HG03139 (cell line): ENCODE results near the gene ABCC4.
A peak's percentile ranks its signal among the peaks of the same experiment; 100 is the strongest.
"Not testable (repeated sequence)": the region's sequence is repeated elsewhere in the genome, so short reads cannot be mapped to it uniquely, and the experiment has no call there.

Source experiments
- ATAC-seq: cut with Tn5 transposase; IDR thresholded peaks from one replicate; pipeline ENCODE4 v1.9.1; 2021; ENCODE audit not compliant: unreplicated experiment

The ABCC4 gene

GRCh38 chr13:95201814-95202651 lies 99.2 kb downstream of the ABCC4 start:
- ATAC-seq = no peak

- not testable (repeated sequence) for ATAC-seq
Observed at GRCh38 chr13:95200386-95200957, 100.8 kb downstream of the ABCC4 start.

GRCh38 chr13:95199896-95200295 lies 101.4 kb downstream of the ABCC4 start:
- no peak for ATAC-seq

GRCh38 chr13:95198606-95199005 lies 102.6 kb downstream of the ABCC4 start:
- ATAC-seq = not testable (repeated sequence)

GRCh38 chr13:95197548-95197947 lies 103.7 kb downstream of the ABCC4 start:
- no peak for ATAC-seq

GRCh38 chr13:95195146-95195545 lies 106.1 kb downstream of the ABCC4 start:
- ATAC-seq = no peak

- no peak for ATAC-seq
Observed at GRCh38 chr13:95193509-95194230, 107.6 kb downstream of the ABCC4 start.

GRCh38 chr13:95192998-95193397 lies 108.3 kb downstream of the ABCC4 start:
- ATAC-seq = no peak

GRCh38 chr13:95192564-95192945 lies 108.7 kb downstream of the ABCC4 start:
- ATAC-seq = not testable (repeated sequence)

GRCh38 chr13:95191821-95192563 lies 109.3 kb downstream of the ABCC4 start:
- peak; percentile 94 for ATAC-seq

GRCh38 chr13:95188128-95188527 lies 113.1 kb downstream of the ABCC4 start:
- ATAC-seq = no peak

- peak; percentile 40 for ATAC-seq
Observed at GRCh38 chr13:95185851-95186250, 115.4 kb downstream of the ABCC4 start.

GRCh38 chr13:95185311-95185710 lies 115.9 kb downstream of the ABCC4 start:
- ATAC-seq = no peak

- ATAC-seq = no peak
Observed at GRCh38 chr13:95184317-95184716, 116.9 kb downstream of the ABCC4 start.

- no peak for ATAC-seq
Observed at GRCh38 chr13:95182570-95183265, 118.5 kb downstream of the ABCC4 start.

GRCh38 chr13:95181586-95181985 lies 119.7 kb downstream of the ABCC4 start:
- ATAC-seq = peak; percentile 58

- ATAC-seq = no peak
Observed at GRCh38 chr13:95180513-95181245, 120.6 kb downstream of the ABCC4 start.

GRCh38 chr13:95176611-95177259 lies 124.5 kb downstream of the ABCC4 start:
- ATAC-seq = no peak

- ATAC-seq = no peak
Observed at GRCh38 chr13:95174517-95174916, 126.7 kb downstream of the ABCC4 start.
